Adrenal gland (tissue), 5 donors: ENCODE data around the gene CCSER1.

Experiments used
- POLR2A ChIP-seq, 2 donors: fragments of 450-650 bp; IDR thresholded peaks; one replicate each; pipeline ENCODE4 v1.6.1; 2017; ENCODE audit warnings: antibody characterized with exemption in 2 of 2, mild to moderate bottlenecking in 2 of 2, moderate library complexity in 1 of 2
- TF ChIP-seq, protein P1 (sequence below), 6 experiments: fragments of 450-650 bp in 4 of 6; fragments of 200-600 bp in 2 of 6; sonication (generic) in 1 of 6; IDR thresholded peaks; 1 replicate in 5 of 6; 2 replicates in 1 of 6; pipeline versions ENCODE4 v1.5.1 to v1.8.0; 2016 to 2021; ENCODE audit warnings: antibody characterized with exemption in 6 of 6, mild to moderate bottlenecking in 2 of 6, moderate library complexity in 1 of 6
- donor health status: DM: no; HTN: no; CAD: no.

- TF ChIP-seq, protein P1, sequence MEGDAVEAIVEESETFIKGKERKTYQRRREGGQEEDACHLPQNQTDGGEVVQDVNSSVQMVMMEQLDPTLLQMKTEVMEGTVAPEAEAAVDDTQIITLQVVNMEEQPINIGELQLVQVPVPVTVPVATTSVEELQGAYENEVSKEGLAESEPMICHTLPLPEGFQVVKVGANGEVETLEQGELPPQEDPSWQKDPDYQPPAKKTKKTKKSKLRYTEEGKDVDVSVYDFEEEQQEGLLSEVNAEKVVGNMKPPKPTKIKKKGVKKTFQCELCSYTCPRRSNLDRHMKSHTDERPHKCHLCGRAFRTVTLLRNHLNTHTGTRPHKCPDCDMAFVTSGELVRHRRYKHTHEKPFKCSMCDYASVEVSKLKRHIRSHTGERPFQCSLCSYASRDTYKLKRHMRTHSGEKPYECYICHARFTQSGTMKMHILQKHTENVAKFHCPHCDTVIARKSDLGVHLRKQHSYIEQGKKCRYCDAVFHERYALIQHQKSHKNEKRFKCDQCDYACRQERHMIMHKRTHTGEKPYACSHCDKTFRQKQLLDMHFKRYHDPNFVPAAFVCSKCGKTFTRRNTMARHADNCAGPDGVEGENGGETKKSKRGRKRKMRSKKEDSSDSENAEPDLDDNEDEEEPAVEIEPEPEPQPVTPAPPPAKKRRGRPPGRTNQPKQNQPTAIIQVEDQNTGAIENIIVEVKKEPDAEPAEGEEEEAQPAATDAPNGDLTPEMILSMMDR (IDR thresholded peaks at IDR 0.05), result no peak
- TF ChIP-seq POLR2A (IDR thresholded peaks at IDR 0.05), result no peak
Measured at GRCh38 chr4:90142081-90142480, 14.9 kb downstream of the CCSER1 start.
